GM23338 (cell line): Measurements from ENCODE around the gene PRAC2. TPM values are rescaled to one million over a fixed set of nuclear protein-coding genes. Genes with fewer than 3 reads are reported as not detected.

Experiments
- ATAC-seq: fragments of 200-7000 bp; cut with Tn5 transposase; 3 replicates; pipeline ENCODE4 v1.9.1; 2020
- DNase-seq: peaks from one replicate; pipeline ENCODE4 v3.0.0-alpha.2; 2015; ENCODE audit warnings: low spot score
- H2AFZ ChIP-seq: fragments of 200-600 bp; sonication (generic); 2 replicates; pipeline ENCODE4 v1.8.0; 2016; ENCODE audit warnings: antibody characterized with exemption, mild to moderate bottlenecking, moderate library complexity
- H3F3A ChIP-seq: fragments of 200-600 bp; sonication (generic); replicated peaks from 2 replicates; pipeline ENCODE4 v1.8.0; 2017; ENCODE audit warnings: antibody characterized with exemption, mixed run types, low read depth
- H3K27ac ChIP-seq: fragments of 200-600 bp; sonication (generic); 2 replicates; pipeline ENCODE4 v1.6.1; 2016; ENCODE audit warnings: low read depth
- H3K27me3 ChIP-seq: fragments of 200-600 bp; sonication (generic); 2 replicates; pipeline ENCODE4 v1.8.0; 2016; ENCODE audit warnings: mild to moderate bottlenecking, mixed run types, moderate library complexity; ENCODE audit not compliant: insufficient read depth
- H3K36me3 ChIP-seq: fragments of 200-600 bp; sonication (generic); 2 replicates; pipeline ENCODE4 v1.8.0; 2016; ENCODE audit warnings: mild to moderate bottlenecking; ENCODE audit not compliant: insufficient read depth
- H3K4me1 ChIP-seq: fragments of 200-600 bp; sonication (generic); 2 replicates; pipeline ENCODE4 v1.8.0; 2016; ENCODE audit warnings: mild to moderate bottlenecking, moderate library complexity; ENCODE audit not compliant: insufficient read depth
- H3K4me2 ChIP-seq: fragments of 200-600 bp; sonication (generic); 2 replicates; pipeline ENCODE4 v1.7.1; 2017; ENCODE audit warnings: mixed run types
- H3K4me3 ChIP-seq: fragments of 200-600 bp; sonication (generic); 2 replicates; pipeline ENCODE4 v1.6.1; 2016; ENCODE audit warnings: mixed run types
- H3K79me2 ChIP-seq: fragments of 200-600 bp; sonication (generic); replicated peaks from 2 replicates; pipeline ENCODE4 v1.8.0; 2017; ENCODE audit warnings: mild to moderate bottlenecking; ENCODE audit not compliant: insufficient read depth
- H3K9me2 ChIP-seq: fragments of 200-600 bp; sonication (generic); 2 replicates; pipeline ENCODE4 v1.8.0; 2017; ENCODE audit not compliant: insufficient read depth
- H4K20me1 ChIP-seq: fragments of 200-600 bp; sonication (generic); replicated peaks from 2 replicates; pipeline ENCODE4 v1.8.0; 2017; ENCODE audit warnings: mild to moderate bottlenecking; ENCODE audit not compliant: insufficient read depth
- H3K27ac Mint-ChIP-seq: 2 replicates; pipeline ENCODE4 v1.8.0; 2020; ENCODE audit warnings: inconsistent platforms, mild to moderate bottlenecking, moderate library complexity, mixed read lengths
- H3K27me3 Mint-ChIP-seq: 3 replicates; pipeline ENCODE4 v1.8.0; 2022; ENCODE audit warnings: low read depth, mild to moderate bottlenecking, moderate library complexity, mixed read lengths, inconsistent platforms; ENCODE audit not compliant: insufficient read depth, poor library complexity
- H3K36me3 Mint-ChIP-seq: 3 replicates; pipeline ENCODE4 v1.8.0; 2021; ENCODE audit warnings: low read depth, mild to moderate bottlenecking, inconsistent platforms, moderate library complexity, mixed read lengths
- H3K4me1 Mint-ChIP-seq: 3 replicates; pipeline ENCODE4 v1.8.0; 2020; ENCODE audit warnings: mild to moderate bottlenecking, inconsistent platforms, mixed read lengths
- H3K4me3 Mint-ChIP-seq: 3 replicates; pipeline ENCODE4 v1.8.0; 2021; ENCODE audit warnings: moderate library complexity, mild to moderate bottlenecking, inconsistent platforms, mixed read lengths
- H3K9me3 Mint-ChIP-seq: 3 replicates; pipeline ENCODE4 v1.8.0; 2020; ENCODE audit warnings: moderate library complexity, mild to moderate bottlenecking, inconsistent platforms, mixed read lengths
- CREB1 ChIP-seq: fragments of 250-450 bp; sonication (Bioruptor Pico); IDR thresholded peaks from 2 replicates; pipeline ENCODE4 v1.5.0; 2020; ENCODE audit warnings: low read depth, mild to moderate bottlenecking, moderate library complexity
- CTCF ChIP-seq, 2 experiments: fragments of 200-600 bp in 1 of 2; sonication (generic) in 1 of 2; conservative IDR thresholded peaks; 2 replicates each; pipeline versions ENCODE4 v1.5.1 to v1.6.1; 2016 to 2017; ENCODE audit warnings: antibody characterized with exemption in 2 of 2, low read depth in 2 of 2, mild to moderate bottlenecking in 2 of 2, moderate library complexity in 1 of 2
- EZH2 ChIP-seq: fragments of 200-600 bp; sonication (generic); IDR thresholded peaks from one replicate; pipeline ENCODE4 v1.8.0; 2017; ENCODE audit warnings: antibody characterized with exemption, mild to moderate bottlenecking, low read depth; ENCODE audit not compliant: unreplicated experiment
- EZH2phosphoT487 ChIP-seq: fragments of 200-600 bp; sonication (generic); IDR thresholded peaks from one replicate; pipeline ENCODE4 v1.8.1; 2018; ENCODE audit warnings: antibody characterized with exemption; ENCODE audit not compliant: unreplicated experiment
- JUNB ChIP-seq: IDR thresholded peaks from one replicate; pipeline ENCODE4 v1.6.1; 2016; ENCODE audit warnings: antibody characterized with exemption; ENCODE audit not compliant: unreplicated experiment
- NANOG ChIP-seq: IDR thresholded peaks from 2 replicates; pipeline ENCODE4 v1.6.1; 2016; ENCODE audit warnings: antibody characterized with exemption, borderline replicate concordance
- POLR2AphosphoS5 ChIP-seq: IDR thresholded peaks from 2 replicates; pipeline ENCODE4 v1.6.1; 2016; ENCODE audit warnings: antibody characterized with exemption, low read depth
- REST ChIP-seq: IDR thresholded peaks from one replicate; pipeline ENCODE4 v1.6.1; 2018; ENCODE audit warnings: antibody characterized with exemption; ENCODE audit not compliant: unreplicated experiment
- STAT1 ChIP-seq: IDR thresholded peaks from one replicate; pipeline ENCODE4 v1.6.1; 2016; ENCODE audit warnings: antibody characterized with exemption; ENCODE audit not compliant: unreplicated experiment
- ZNF114 ChIP-seq: fragments of 250-450 bp; sonication (Bioruptor Pico); IDR thresholded peaks from 2 replicates; pipeline ENCODE4 v1.5.0; 2020; ENCODE audit warnings: mild to moderate bottlenecking, moderate library complexity
- ZNF331 ChIP-seq: fragments of 250-450 bp; sonication (Bioruptor Pico); IDR thresholded peaks from 2 replicates; pipeline ENCODE4 v1.5.0; 2020; ENCODE audit warnings: low read depth, mild to moderate bottlenecking, moderate library complexity
- ZNF462 ChIP-seq: fragments of 250-450 bp; sonication (Bioruptor Pico); IDR thresholded peaks from 2 replicates; pipeline ENCODE4 v1.5.0; 2020; ENCODE audit warnings: mild to moderate bottlenecking, moderate library complexity
- polyA plus RNA-seq: library from polyadenylated mRNA; unstranded; fragments of >200 nt; fragmentation: Nextera tagmentation; extraction: Ambion mirVana; gene quantifications from 2 replicates; pipeline ENCODE4 v1.2.1, GENCODE V29; 2016
- total RNA-seq: library from RNA; depleted of rRNA; stranded (reverse); fragments of >200 nt; shearing (Covaris generic); gene quantifications from 2 replicates; pipeline ENCODE4 v1.2.3, GENCODE V29; 2014
- TF ChIP-seq, protein P1 (sequence below): IDR thresholded peaks from 2 replicates; pipeline ENCODE4 v1.6.1; 2016; ENCODE audit warnings: antibody characterized with exemption

PRAC2 gene
- total and polyA plus RNA-seq, 2 experiments from 2014 or later: not detected

GRCh38 chr17:48711128-48711527, 11.9 kb upstream of the PRAC2 start:
- Histone ChIP-seq H3K9me2 (no peaks in the 10 kb centered on the region), H3K79me2 (no peaks in the 10 kb centered on the region), H3K4me2 (no peak overlapping the region), H3K36me3 (no peaks in the 10 kb centered on the region), H3K4me1 (no peaks in the 10 kb centered on the region), H3F3A (no peaks in the 10 kb centered on the region), H2AFZ (no peak overlapping the region), H3K27me3 (peaks cover 72% of the 10 kb centered on the region), H3K4me3 (no peak overlapping the region), H3K27ac (no peak overlapping the region), H4K20me1 (no peaks in the 10 kb centered on the region; the same call in none of the 2 replicates)
- ATAC-seq: no peak
- TF ChIP-seq, protein P1, sequence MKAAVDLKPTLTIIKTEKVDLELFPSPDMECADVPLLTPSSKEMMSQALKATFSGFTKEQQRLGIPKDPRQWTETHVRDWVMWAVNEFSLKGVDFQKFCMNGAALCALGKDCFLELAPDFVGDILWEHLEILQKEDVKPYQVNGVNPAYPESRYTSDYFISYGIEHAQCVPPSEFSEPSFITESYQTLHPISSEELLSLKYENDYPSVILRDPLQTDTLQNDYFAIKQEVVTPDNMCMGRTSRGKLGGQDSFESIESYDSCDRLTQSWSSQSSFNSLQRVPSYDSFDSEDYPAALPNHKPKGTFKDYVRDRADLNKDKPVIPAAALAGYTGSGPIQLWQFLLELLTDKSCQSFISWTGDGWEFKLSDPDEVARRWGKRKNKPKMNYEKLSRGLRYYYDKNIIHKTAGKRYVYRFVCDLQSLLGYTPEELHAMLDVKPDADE: no peak
- TF ChIP-seq NANOG: no peak
- TF ChIP-seq ZNF114: no peak
- TF ChIP-seq EZH2: no peak
- no peak for TF ChIP-seq STAT1
- TF ChIP-seq REST: no peak
- TF ChIP-seq ZNF462: no peak
- TF ChIP-seq JUNB: no peak
- no peak for TF ChIP-seq EZH2phosphoT487
- TF ChIP-seq POLR2AphosphoS5: no peak
- no peak for TF ChIP-seq ZNF331 (CRISPR knock-in tag)
- no peak for TF ChIP-seq CREB1 (CRISPR knock-in tag)
- TF ChIP-seq CTCF (conservative IDR thresholded peaks at IDR 0.05; ENCODE audit: low read depth in 2 of 2): no peak
- Mint-ChIP-seq H3K27me3 (peaks cover 33% of the 10 kb centered on the region), H3K27ac (no peak overlapping the region), H3K9me3 (no peaks in the 10 kb centered on the region), H3K4me3 (no peak overlapping the region), H3K36me3 (no peaks in the 10 kb centered on the region), H3K4me1 (peaks cover 7% of the 10 kb centered on the region; the same call in 2 of the 3 replicates)
- no peak for DNase-seq
